Panc1 (cell line): ENCODE data around the gene CCR1. TPM values are rescaled to one million over a fixed set of nuclear protein-coding genes. Genes with fewer than 3 reads are reported as not detected.
"Not testable (repeated sequence)": the region's sequence is repeated elsewhere in the genome, so short reads cannot be mapped to it uniquely, and the experiment has no call there.

Source experiments
- ATAC-seq: fragments of 200-7000 bp; cut with Tn5 transposase; 2 replicates; pipeline ENCODE4 v1.9.1; 2020; ENCODE audit warnings: mild to moderate bottlenecking, moderate library complexity
- BruUV-seq: library from RNA; stranded (reverse); fragments of 400-500 nt; replicated peaks from 2 replicates; lab custom pipeline; 2021; lab: Mats Ljungman, UMichigan
- CTCF ChIA-PET: fragments of 300-600 bp; sonication (Branson Sonifier 250); formaldehyde crosslinking; loops from one replicate; lab custom pipeline; 2022; ENCODE audit warnings: antibody characterized with exemption; lab: Charles Lee
- POLR2A ChIA-PET: fragments of 300-600 bp; sonication (Branson Sonifier 250); formaldehyde crosslinking; loops from one replicate; lab custom pipeline; 2022; ENCODE audit warnings: antibody characterized with exemption; lab: Charles Lee
- DNase-seq: peaks from one replicate; pipeline ENCODE4 v3.0.0-alpha.2; 2010; ENCODE audit warnings: low read depth, low spot score
- H3K27ac ChIP-seq: 2 replicates; pipeline ENCODE4 v1.5.1; 2011; ENCODE audit warnings: mild to moderate bottlenecking, low read length, inconsistent platforms
- H3K27me3 ChIP-seq: fragments of 200-500 bp; sonication (Bioruptor generic); 2 replicates; pipeline ENCODE4 v1.6.0; 2014; ENCODE audit warnings: low read length, inconsistent platforms; ENCODE audit not compliant: control insufficient read depth, insufficient read depth
- H3K36me3 ChIP-seq: fragments of 200-500 bp; sonication (Bioruptor generic); 2 replicates; pipeline ENCODE4 v1.5.1; 2014; ENCODE audit warnings: inconsistent platforms, mild to moderate bottlenecking, low read length, moderate library complexity; ENCODE audit not compliant: control insufficient read depth, insufficient read depth
- H3K4me1 ChIP-seq: 2 replicates; pipeline ENCODE4 v1.5.1; 2011; ENCODE audit warnings: inconsistent platforms, mild to moderate bottlenecking, low read length, moderate library complexity; ENCODE audit not compliant: control insufficient read depth, insufficient read depth
- H3K4me3 ChIP-seq, 2 experiments: 2 replicates each; pipeline ENCODE4 v1.5.1; 2011 to 2012; ENCODE audit warnings: low read depth in 2 of 2, low read length in 2 of 2, mild to moderate bottlenecking in 2 of 2, inconsistent platforms in 1 of 2, moderate library complexity in 1 of 2
- H3K9me3 ChIP-seq: fragments of 200-500 bp; sonication (Bioruptor generic); 2 replicates; pipeline ENCODE4 v1.5.1; 2014; ENCODE audit warnings: low read depth, mild to moderate bottlenecking, inconsistent platforms, low read length, moderate library complexity; ENCODE audit not compliant: control insufficient read depth, insufficient read depth
- POLR2AphosphoS5 ChIP-seq: IDR thresholded peaks from 2 replicates; pipeline ENCODE4 v1.6.1; 2012; ENCODE audit warnings: mild to moderate bottlenecking, low read depth, low read length, moderate library complexity
- SIN3A ChIP-seq: IDR thresholded peaks from 2 replicates; pipeline ENCODE4 v1.6.1; 2012; ENCODE audit warnings: low read depth, mild to moderate bottlenecking, low read length, moderate library complexity, borderline replicate concordance; ENCODE audit not compliant: insufficient read depth
- TCF7L2 ChIP-seq: IDR thresholded peaks from 2 replicates; pipeline ENCODE4 v1.6.1; 2011; ENCODE audit warnings: mild to moderate bottlenecking, low read depth, low read length, inconsistent platforms
- in situ Hi-C: cut with HindIII; loops from 2 replicates; pipeline ENCODE4 v1.10.0; 2016; ENCODE audit warnings: low sequenced_read_pairs, low pct_unique_long_range_greater_than_20kb
- intact Hi-C: fragments of 100-400 bp; cut with micrococcal nuclease; formaldehyde crosslinking; loops from one replicate; pipeline ENCODE4 v1.10.0; 2022; ENCODE audit not compliant: unreplicated experiment
- total RNA-seq: library from RNA; stranded (reverse); gene quantifications from one replicate; pipeline ENCODE4 v1.2.1, GENCODE V29; 2021; ENCODE audit not compliant: unreplicated experiment
- TF ChIP-seq, protein P1 (sequence below), 2 experiments: IDR thresholded peaks; 2 replicates each; pipeline ENCODE4 v1.6.1; 2011 to 2012; ENCODE audit warnings: low read depth in 2 of 2, control low read depth in 1 of 2, low read length in 1 of 2, mild to moderate bottlenecking in 1 of 2, moderate library complexity in 1 of 2; ENCODE audit not compliant: insufficient read depth in 1 of 2
- TF ChIP-seq, protein P2 (sequence below): fragments of 450-650 bp; IDR thresholded peaks from 2 replicates; pipeline ENCODE4 v1.5.1; 2017; ENCODE audit warnings: mild to moderate bottlenecking

Gene CCR1
- total RNA-seq, 1 experiment from 2014 or later = not detected

DNA sequence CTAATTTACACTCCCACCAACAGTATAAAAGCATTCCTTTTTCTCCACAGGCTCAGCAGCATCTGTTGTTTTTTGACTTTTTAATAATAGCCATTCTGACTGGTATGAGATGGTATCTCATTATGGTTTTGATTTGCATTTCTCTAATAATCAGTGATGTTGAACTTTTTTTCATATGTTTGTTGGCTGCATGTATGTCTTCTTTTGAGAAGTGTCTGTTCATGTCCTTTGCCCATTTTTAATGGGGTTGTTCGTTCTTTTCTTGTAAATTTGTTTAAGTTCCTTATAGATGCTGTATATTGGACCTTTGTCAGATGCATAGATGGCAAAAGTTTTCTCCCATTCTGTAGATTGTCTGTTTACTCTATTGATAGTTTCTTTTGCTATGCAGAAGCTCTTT is 50.4 kb downstream of the CCR1 start:
- H3K4me3 ChIP-seq, H3K4me1 ChIP-seq, H3K9me3 ChIP-seq, H3K27me3 ChIP-seq, H3K36me3 ChIP-seq, CTCF ChIA-PET, H3K27ac ChIP-seq, POLR2A ChIA-PET, intact Hi-C loops, BruUV-seq, DNase-seq, in situ Hi-C loops, ATAC-seq: not testable (repeated sequence)

DNA sequence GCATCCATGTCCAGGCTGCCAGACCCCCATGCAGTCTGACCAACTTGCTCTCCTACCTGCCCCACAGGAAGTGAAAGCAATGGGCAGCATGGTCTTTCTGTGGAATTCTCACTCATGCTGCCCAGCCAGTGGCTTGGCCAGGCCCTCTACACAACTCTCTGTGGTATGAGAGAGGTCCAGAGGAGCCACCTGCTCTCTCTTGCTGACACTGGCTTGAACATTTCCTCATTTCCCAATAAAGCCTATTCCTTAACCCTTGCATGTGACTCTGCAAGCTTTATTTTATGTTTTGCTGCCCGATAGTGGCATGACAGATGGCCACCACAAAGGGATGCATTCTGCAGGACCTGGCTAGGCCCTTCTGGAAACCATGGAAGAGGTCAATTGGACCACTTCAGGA is 53.8 kb downstream of the CCR1 start:
- Histone ChIP-seq H3K27ac (no peak overlapping the region), H3K27me3 (no peaks in the 10 kb centered on the region), H3K4me1 (no peaks in the 10 kb centered on the region), H3K4me3 (no peak overlapping the region), H3K36me3 (no peaks in the 10 kb centered on the region), H3K9me3 (no peaks in the 10 kb centered on the region)
- in situ Hi-C loops = no loop called here
- ATAC-seq (no peak), DNase-seq (no peak)
- ChIA-PET CTCF (no interaction called here), POLR2A (no interaction called here)
- no TSS peak for BruUV-seq
- TF ChIP-seq POLR2AphosphoS5 (no peak), SIN3A (no peak), TCF7L2 (no peak)
- TF ChIP-seq, protein P1, sequence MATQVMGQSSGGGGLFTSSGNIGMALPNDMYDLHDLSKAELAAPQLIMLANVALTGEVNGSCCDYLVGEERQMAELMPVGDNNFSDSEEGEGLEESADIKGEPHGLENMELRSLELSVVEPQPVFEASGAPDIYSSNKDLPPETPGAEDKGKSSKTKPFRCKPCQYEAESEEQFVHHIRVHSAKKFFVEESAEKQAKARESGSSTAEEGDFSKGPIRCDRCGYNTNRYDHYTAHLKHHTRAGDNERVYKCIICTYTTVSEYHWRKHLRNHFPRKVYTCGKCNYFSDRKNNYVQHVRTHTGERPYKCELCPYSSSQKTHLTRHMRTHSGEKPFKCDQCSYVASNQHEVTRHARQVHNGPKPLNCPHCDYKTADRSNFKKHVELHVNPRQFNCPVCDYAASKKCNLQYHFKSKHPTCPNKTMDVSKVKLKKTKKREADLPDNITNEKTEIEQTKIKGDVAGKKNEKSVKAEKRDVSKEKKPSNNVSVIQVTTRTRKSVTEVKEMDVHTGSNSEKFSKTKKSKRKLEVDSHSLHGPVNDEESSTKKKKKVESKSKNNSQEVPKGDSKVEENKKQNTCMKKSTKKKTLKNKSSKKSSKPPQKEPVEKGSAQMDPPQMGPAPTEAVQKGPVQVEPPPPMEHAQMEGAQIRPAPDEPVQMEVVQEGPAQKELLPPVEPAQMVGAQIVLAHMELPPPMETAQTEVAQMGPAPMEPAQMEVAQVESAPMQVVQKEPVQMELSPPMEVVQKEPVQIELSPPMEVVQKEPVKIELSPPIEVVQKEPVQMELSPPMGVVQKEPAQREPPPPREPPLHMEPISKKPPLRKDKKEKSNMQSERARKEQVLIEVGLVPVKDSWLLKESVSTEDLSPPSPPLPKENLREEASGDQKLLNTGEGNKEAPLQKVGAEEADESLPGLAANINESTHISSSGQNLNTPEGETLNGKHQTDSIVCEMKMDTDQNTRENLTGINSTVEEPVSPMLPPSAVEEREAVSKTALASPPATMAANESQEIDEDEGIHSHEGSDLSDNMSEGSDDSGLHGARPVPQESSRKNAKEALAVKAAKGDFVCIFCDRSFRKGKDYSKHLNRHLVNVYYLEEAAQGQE (IDR thresholded peaks at IDR 0.05; ENCODE audit: insufficient read depth in 1 of 2, low read depth in 2 of 2, low read length in 1 of 2) = no peak
- TF ChIP-seq, protein P2, sequence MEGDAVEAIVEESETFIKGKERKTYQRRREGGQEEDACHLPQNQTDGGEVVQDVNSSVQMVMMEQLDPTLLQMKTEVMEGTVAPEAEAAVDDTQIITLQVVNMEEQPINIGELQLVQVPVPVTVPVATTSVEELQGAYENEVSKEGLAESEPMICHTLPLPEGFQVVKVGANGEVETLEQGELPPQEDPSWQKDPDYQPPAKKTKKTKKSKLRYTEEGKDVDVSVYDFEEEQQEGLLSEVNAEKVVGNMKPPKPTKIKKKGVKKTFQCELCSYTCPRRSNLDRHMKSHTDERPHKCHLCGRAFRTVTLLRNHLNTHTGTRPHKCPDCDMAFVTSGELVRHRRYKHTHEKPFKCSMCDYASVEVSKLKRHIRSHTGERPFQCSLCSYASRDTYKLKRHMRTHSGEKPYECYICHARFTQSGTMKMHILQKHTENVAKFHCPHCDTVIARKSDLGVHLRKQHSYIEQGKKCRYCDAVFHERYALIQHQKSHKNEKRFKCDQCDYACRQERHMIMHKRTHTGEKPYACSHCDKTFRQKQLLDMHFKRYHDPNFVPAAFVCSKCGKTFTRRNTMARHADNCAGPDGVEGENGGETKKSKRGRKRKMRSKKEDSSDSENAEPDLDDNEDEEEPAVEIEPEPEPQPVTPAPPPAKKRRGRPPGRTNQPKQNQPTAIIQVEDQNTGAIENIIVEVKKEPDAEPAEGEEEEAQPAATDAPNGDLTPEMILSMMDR = no peak
- intact Hi-C loops = no loop called here

Other genes starting within 250 kb of the CCR1 start
- gene FYCO1, start 212.5 kb downstream of the CCR1 start, total RNA-seq = 8.7 TPM
- gene XCR1, start 180.8 kb downstream of the CCR1 start, total RNA-seq = not detected
- not detected for gene CCR3, start 34.1 kb upstream of the CCR1 start, total RNA-seq
- not detected for gene CCR2, start 145.8 kb upstream of the CCR1 start, total RNA-seq
- not detected for gene CCR5, start 162.6 kb upstream of the CCR1 start, total RNA-seq
- gene CCRL2, start 198.9 kb upstream of the CCR1 start, total RNA-seq = not detected